ENCODE results near the gene SEMA3F.

The SEMA3F gene

GRCh38 chr3:50155491-50155878 is 361 bp downstream of the SEMA3F start:
- H3K4me3 ChIP-seq (ENCODE audit: low read depth, low read length): no peak overlapping the region
- TF ChIP-seq CTCF (IDR thresholded peaks at IDR 0.05; ENCODE audit: borderline replicate concordance, insufficient read depth, low read depth, low read length): no peak

GRCh38 chr3:50155891-50156290 is 767 bp downstream of the SEMA3F start:
- H3K4me3 ChIP-seq (ENCODE audit: low read depth, low read length): no peak overlapping the region
- TF ChIP-seq CTCF (IDR thresholded peaks at IDR 0.05; ENCODE audit: borderline replicate concordance, insufficient read depth, low read depth, low read length): no peak

GRCh38 chr3:50156549-50157493 is 1.7 kb downstream of the SEMA3F start:
- no peak for TF ChIP-seq CTCF (IDR thresholded peaks at IDR 0.05; ENCODE audit: borderline replicate concordance, insufficient read depth, low read depth, low read length)

GRCh38 chr3:50157827-50158529 is 2.9 kb downstream of the SEMA3F start:
- no peak for TF ChIP-seq CTCF (IDR thresholded peaks at IDR 0.05; ENCODE audit: borderline replicate concordance, insufficient read depth, low read depth, low read length)
- no peak overlapping the region for H3K4me3 ChIP-seq (ENCODE audit: low read depth, low read length)

More at GRCh38 chr3:50156549-50157493, 1.7 kb downstream of the SEMA3F start:
- no peak overlapping the region for H3K4me3 ChIP-seq (ENCODE audit: low read depth, low read length)

GRCh38 chr3:50158530-50159146 is 3.5 kb downstream of the SEMA3F start:
- TF ChIP-seq CTCF (IDR thresholded peaks at IDR 0.05; ENCODE audit: borderline replicate concordance, insufficient read depth, low read depth, low read length): no peak
- no peak overlapping the region for H3K4me3 ChIP-seq (ENCODE audit: low read depth, low read length)

GRCh38 chr3:50160561-50160983 is 5.4 kb downstream of the SEMA3F start:
- TF ChIP-seq CTCF (IDR thresholded peaks at IDR 0.05; ENCODE audit: borderline replicate concordance, insufficient read depth, low read depth, low read length): no peak
- no peak overlapping the region for H3K4me3 ChIP-seq (ENCODE audit: low read depth, low read length)

Measured in GM12875 (cell line).